Cortex of kidney (tissue), 1 donor: ENCODE results near the gene CASP7.

ENCODE experiments used
- DNase-seq: peaks from one replicate; lab custom pipeline; 2025; lab: John Stamatoyannopoulos, UW

The CASP7 gene

DNA sequence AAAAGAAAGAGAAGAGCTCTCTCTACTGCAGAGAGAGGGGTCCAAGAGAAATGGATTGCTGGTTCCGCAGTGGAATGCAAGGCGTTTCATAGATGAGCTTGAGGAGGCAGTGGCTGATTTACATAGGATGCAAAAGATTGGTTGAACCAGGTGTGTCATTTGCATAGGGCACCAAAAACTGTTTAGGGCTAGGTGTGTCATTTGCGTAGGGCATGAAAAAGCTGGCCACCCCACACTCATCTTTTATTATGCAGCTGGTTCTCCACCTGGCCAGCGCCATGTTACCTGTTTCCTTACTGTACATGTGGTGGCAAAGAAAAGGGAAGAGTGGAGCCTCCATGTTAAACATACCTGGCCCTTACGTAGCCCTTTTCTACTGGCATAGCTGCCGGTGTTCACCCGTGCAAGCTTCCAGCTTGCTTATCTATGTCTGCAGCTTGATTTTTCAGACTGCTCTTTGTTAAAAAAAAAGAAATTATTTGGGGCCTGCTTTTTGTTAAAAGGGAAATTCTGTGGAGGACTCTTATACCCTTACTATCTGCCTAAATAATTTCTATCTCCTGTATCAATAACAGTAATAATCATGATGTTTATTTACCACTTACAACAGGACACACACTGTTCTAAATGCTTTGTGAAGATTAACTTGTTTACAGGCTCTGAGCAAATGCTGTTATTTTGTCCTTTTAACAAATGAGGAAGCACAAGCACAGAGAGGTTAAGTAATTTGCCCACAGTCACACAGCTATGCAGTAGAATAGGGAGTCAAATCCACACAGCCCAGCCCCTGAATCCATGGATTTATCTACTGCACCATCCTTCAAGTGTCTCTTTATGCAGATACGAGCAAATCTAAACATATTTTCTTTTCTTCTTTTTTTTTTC lies 33.3 kb downstream of the CASP7 start:
- DNase-seq, result no peak

DNA sequence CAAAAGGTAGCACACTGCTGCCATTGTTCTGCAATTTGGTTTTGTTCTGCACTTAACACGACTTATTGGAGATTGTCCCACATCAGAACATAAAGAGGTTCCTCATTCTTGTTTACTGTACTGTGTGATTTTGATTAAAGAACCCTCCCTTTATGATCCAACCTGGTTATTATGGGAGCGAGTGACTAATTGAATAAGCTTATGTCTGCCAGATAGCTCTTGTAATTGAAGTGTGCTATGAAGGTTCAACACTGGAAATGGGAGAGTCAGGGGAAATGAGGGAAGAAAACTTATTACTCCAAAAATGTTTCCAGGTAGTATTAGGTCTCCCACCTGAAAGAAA lies 33.9 kb downstream of the CASP7 start:
- DNase-seq, result no peak

DNA sequence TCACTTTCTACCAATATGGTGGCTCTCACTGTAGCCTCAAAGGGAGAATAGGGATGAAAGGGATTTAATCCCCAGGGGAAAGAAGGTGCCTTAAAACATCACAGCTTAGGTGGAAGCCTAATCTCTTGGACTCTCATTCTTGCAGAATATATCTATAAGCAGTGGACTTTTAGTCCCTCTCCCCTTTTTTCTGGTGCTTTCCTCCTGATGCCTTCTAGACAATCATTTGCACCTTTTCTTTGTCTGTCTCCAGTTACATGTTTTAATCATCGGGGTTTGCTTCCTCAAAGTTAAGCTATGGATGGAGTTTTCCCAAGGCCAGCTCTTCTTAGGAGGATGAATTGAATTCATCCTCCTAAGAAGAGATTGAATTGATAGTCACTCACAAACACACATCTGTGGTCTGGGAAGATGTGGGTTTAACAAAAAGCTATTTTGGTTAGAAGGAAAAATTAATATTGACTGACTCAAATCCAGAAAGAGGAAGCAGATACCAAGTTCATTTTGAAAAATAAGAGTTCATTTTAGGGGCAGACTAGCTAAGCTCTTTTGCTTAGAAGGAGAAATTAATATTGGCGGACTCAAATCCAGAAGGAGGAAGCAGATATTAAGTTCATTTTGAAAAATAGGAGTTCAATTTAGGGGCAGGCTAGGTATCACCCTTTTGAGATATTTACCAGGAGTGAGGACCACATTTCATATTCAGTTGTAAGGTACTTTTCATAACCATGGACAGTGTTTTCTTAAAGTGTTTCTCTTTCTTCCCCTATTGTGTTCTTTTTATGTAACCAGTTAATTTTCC lies 36.6 kb downstream of the CASP7 start:
- DNase-seq, result no peak

DNA sequence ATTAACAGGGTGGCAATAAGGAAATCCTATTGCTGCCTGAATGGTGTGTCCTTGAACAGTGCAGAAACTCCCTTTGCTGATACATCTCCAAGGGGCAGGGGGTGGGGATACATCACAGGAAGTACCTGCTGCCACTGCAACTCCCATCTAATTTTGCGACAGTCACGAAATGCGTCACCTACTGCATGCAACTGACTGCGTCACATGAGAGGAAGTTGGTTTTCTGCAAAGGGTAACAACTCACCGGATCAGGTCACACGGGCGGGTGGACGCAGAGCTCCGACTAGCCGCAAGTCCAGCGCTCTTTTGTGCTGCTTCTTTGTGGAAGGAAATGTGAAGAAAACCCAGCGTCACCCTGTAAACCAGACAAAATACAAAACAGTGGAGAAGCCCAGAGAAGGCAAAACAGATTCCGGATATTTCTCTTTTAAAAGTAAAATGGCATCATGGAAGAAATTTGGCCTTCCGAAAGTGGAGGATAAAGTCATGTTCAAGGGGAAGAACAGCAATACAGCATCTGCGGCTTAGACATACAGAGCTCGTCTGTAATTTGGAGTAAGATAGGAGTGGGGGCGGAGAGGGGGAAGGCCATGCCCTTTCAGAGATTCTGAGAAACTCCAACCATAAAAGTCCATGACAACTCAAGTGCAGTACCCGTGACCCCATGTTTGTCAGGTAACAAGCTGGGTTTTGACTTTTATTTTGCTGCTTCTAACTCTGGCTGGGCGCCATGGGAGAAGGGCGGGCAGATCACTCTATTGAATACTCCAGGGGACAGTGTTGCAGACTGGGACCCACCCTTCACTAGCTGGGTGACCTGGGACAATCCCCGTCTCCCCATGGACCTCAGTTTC lies 39.5 kb downstream of the CASP7 start:
- DNase-seq, result no peak

DNA sequence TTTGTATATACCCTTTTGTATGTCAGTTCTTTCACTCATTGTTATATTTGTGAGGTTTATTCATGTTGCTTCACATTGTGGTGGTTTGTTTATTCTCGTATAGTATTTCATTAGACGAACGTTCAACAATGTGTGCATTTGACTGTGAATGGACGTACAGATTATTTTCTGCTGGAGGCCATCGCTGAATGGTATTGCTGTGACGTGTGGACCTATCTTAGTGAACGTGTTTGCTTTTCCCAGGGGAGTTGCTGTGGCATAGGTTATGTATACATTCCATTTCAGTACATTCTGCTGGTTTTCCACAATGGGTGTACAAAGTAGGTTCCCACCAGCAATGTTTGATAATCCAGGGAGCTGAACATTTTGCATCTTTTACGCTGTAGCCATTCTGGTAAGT lies 40.7 kb downstream of the CASP7 start:
- no peak for DNase-seq

DNA sequence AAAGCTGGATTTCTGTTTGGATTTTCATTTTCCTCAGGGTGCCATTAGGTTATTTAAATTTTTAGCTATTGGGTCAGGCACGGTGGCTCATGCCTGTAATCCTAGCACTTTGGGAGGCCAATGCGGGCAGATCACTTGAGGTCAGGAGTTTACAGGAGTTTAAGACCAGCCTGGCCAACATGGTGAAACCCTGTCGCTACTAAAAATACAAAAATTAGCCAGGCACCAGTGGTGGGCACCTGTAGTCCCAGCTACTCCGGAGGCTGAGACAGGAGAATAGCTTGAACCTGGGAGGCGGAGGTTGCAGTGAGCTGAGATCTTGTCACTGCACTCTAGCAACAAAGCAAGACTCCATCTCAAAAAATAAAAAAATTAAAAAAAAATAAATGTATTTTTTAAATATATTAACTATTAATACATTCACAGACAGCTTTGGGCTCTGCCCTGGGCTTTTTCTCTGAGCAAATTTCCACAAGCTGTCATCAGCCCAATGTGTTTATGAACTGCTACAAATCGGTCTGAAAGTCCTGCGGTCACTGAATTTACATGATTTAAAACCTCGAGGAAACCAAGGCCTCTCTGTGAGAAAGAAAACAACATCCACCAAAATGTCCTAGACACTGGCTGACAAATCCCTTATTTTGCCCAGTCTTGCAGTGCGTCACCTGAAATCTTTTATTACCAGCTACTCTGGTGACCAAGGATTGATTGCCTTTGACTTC lies 52.6 kb downstream of the CASP7 start:
- DNase-seq, result no peak

DNA sequence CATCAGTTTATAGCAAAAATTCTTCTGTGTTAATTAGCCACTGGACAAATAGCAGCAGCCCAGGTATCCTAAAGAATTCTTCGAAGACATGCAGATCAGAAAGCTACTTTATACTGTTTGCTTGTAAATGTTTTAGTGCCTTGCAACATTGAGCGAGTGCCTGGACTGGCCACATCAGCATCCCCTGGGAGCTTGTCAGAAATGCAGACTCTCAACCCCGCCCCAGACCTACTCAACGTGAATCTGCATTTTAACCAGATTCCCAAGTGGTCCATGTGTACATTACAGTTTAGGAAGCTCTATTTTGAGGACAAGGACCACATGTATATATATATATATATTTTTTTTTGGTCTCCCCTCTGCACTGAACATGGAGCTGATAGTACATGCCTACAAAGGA lies 53.3 kb downstream of the CASP7 start:
- DNase-seq, result no peak

DNA sequence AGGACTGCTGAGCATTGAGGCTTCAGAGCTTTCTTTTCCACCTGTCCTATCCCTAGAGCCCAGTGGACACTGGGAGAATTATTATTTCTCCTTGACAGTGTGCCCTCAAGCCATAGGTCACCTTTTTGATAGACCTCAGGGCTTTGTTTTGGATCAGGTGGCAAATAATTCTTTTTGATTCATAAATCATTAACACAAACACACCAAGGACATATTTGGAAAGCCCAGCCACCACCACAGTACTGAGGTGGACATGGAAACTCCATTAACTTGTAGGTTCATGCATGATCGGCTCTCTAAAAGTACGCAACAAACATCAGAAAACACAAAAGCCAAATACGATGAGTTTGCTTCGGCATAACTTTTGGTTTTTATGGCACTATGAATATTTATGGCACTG lies 53.9 kb downstream of the CASP7 start:
- no peak for DNase-seq

DNA sequence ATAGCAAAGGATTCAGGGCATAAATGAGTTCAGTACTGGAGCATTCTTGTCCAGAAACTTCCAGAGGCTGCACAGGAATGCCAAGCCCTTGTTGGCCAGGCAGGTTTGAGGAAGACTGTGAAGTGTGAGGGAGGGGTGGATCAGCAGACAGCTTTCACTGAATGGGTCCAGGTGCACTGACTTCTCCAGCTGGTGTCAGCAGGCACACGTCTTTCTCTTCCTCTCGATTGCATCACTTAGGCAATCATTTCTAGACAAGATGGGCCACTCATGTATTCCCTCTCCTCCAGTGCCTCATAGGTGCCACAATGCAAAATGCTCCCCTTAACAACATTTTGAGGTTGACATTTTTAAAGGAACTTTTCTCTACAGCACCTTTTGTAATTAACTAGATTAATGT lies 56.2 kb downstream of the CASP7 start:
- no peak for DNase-seq

DNA sequence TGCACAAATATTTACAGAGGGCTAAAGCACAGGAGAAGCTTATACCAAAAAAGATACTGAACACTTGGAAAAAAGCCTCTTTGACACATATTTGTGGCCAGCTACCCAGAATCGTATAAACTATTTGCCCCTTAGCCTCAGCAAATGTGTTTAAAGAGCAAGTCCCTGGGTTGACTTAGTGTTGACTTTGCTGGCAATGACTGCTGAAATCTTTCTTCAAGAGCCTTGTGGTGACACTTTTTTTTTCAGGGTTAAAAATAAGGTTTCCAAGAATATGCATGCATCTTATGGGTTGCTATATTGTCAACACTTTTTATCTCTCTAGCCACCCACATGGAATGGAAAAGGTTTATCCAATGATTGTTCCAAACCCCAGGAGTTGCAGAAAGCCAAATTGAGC lies 56.9 kb downstream of the CASP7 start:
- no peak for DNase-seq

DNA sequence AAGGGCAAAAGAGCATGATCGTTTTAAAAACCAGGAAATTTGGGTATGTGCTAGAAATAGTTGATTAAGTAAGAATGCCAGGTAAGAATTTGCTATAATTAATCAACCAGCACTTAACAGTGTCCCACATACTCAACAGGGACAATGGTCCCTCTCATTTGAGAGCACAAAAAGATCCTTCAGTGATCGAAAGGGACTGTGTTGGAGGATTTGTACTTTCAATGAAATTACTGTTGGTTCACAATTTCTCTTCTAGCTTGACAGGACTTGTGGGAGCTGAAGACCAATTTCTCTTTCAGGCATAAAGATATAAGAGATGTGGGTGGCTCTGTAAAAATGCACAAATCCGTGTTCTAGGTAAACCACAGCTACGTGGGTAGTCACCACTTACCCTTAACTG lies 59.3 kb downstream of the CASP7 start:
- DNase-seq, result no peak

DNA sequence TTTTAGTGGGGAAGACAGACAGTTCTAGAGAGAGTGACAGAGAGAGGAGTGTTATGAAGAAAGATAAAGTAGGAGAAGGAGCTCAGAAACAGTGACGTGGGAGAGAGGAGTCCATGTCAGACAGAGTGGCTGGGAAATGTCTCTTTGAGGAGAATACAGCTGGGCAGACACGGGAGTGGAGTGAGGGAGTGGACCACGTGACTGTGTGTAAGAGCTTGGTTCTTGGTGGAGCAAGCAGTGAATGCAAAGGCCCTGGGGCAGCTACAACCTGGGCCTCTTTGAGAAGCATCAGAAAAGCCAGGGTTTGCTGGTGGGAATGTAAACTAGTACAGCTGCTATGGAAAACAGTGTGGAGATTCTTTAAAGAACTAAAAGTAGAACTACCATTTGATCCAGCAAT lies 59.9 kb downstream of the CASP7 start:
- DNase-seq, result no peak

DNA sequence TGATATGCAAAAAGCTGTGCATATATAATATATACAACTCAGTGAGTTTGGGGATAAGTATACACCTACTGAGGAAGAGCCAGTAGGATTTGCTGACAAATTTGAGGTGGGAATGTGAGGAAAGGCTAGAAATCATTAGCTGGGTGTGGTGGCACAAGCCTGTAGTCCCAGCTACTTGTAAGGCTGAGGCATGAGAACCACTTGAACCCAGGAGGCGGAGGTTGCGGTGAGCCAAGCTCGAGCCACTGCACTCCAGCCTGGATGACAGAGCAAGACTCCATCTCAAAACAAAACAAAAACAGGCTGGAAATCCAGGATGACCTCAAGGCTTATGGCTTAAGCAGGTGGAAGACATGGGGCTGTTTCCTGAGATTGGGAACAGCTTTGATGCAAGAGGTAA lies 61.1 kb downstream of the CASP7 start:
- no peak for DNase-seq

DNA sequence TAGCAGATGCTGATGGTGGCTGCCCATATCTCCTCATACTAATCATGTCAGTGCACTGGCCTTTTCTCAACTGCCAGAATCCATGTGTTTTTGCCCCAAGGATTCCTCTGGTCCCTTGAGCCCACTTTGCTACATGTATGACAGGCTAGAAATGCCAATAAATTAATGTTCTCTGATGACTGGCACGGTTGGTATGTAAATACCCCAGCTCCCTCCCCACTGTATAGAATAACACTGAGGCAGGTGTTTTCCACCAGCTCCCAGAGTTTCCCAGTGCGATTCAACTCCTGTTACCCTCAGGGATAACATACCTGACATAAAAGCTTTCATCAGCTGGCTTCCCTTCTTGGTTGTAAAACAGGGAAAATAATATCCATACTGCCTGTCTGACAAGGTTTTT lies 62.8 kb downstream of the CASP7 start:
- no peak for DNase-seq

DNA sequence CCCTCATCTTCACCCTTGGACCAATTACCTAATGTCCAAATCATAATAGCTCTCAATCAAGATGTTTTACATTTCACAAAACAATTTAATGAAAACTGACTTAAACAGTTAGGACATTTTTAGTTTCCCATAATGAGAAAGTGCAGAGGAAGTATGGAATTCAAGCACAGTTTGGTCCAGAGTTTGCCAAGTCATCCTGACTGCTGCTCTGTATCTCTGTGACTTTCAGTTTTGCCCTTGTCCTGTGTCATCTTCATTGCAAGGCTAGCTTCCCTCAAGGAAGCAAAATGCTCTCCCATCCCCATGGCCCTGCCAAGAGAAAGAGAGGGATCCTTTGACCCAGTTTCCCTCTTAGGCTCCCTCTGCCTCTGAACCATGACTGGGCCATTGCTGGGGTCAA lies 63.9 kb downstream of the CASP7 start:
- no peak for DNase-seq

DNA sequence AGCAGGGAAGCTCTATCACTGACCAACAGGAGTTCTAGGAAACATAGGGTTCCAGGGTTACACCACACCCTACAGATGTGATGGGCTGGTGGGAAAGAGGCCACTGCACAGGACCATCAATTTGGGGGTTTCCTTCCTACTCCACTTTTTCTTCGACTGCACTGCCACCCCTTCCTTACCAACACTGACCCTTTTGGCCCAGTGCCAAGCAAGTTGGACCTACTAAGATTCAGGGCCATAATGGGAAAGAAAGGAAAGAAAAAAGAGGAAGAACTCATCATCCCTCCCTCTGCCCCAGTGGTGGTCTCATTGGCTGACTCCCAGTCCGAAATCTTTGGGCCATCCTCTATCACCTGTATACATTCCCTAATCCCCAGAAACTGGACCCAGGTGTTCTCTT lies 65.7 kb downstream of the CASP7 start:
- no peak for DNase-seq

DNA sequence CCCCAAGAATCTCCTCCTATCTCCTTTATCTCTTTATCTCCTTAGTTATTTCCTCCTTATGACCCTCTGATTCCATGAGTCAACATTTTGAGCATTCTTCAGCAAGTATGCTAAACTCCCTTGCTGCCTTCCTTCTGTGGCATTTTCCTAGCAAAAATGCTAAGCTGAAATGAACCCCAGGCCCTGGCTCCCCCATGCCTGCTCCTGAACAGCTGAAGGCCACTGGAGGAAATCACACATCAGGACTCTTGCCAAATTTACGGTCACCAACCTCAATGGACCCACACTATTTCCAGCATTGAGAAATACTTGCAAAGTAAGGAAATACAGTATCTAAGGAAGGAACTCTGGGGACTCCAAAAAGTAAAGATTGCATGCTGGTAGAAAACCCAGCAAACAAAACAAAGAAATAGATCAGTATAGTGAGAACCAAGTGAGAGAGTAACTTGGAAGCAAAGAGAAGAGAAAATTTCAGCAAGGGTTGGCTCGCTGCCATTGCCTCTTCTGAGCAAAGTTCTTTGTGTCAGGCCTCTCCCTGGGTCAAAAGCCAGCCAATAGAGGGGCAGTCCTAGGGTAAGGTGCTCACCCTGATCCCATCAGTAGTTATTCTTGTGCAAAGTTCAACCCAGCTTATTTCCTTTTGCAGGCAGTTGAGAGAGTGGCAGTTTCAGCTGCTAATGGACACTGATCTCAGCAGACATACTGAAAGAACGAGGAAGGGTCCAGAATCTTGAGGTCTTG lies 66.7 kb downstream of the CASP7 start:
- no peak for DNase-seq

DNA sequence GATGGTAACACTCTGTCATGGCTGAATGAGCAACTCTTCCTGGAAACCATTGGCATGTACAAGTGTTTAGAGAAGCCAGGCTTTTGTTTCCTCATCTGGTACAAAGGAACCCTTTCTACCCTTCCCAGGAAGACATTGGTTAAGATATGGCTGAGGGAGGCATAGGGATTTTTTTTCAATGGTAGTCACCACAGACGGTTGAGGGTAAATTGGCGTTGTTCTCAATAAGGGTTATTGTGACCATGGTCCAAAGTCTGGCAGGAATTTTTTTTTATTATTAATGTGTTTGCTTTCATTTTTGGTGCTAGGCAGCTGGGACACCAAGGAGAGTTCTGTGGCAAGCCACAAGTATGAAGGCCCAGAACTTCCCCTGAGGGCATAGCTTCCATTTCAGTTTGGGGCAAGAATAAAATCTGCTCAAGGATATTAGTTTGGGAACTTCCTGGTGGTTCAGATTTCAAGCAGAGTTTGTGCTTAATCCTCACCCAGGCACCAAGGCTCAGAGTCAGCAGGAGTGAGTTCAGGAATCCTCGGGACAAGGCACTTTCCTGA lies 71.5 kb downstream of the CASP7 start, which contains the start of gene PLEKHS1:
Gene PLEKHS1 (plus strand): TSS at position 502 of the 552 bp plus-strand sequence. CDS start 3,596 bp downstream, outside the sequence.
- DNase-seq, result no peak

DNA sequence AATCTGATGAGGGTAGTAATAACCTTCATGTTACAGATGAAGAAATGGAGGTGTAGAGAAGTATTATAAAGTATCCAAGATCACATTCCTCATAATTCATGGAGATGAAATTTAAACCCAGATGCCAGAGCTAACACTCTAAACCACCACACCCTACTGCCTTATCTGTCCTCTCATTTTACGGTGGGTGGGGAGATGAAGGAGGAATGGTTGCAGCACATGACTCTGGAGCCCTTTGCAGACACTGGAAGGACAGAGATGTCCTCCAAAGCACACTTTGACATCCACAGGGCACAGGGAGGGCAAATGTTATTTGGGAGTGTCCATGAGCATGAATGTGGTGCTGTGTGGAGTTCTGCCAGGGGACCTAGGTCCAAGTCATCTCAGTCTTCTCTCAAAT lies 72.8 kb downstream of the CASP7 start:
- DNase-seq, result no peak

DNA sequence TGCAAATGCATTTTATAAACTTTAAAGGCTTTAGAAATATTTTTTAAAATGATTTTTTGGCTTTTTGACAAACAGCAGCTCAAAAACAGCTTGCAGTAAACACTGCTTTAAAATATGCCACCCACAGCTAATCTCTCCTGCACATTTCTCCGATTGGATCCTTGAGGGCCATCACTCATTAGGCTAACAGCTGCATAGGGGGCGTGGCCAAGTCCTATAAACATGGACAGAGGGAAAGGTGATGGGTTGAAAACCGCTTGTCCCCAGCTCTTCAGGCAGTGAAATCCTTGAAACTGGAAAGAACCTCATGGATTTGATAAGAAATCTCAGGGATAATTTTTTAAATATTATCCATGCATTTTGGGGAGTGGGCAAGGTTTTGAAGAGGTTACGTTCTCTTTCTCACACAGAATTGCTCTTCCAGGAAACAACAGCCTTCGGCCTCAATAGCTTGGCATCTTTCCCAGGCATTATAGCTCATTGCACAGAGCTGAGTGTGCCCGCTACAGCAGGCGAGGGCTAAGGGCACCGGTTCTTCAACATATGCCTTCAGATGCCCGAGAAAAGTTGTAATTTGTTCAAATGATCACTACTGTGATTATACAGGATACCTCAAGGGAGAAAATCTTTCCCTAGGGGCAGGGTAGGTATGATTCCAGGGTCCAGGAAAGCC lies 73.4 kb downstream of the CASP7 start:
- DNase-seq, result no peak
